Mesendoderm (in vitro differentiated cells): Measurements from ENCODE around the gene DMD.

Experiments used
- DNase-seq: peaks from one replicate; pipeline ENCODE4 v3.0.0; 2013
- H2AK5ac ChIP-seq: 2 replicates; pipeline ENCODE4 v1.6.1; 2013; ENCODE audit warnings: low read length, inconsistent platforms
- H2BK120ac ChIP-seq: 2 replicates; pipeline ENCODE4 v1.6.1; 2013; ENCODE audit warnings: low read depth, mild to moderate bottlenecking, low read length, moderate library complexity, mixed read lengths
- H2BK15ac ChIP-seq: replicated peaks from 2 replicates; pipeline ENCODE4 v1.6.1; 2013; ENCODE audit warnings: low read depth, mild to moderate bottlenecking, moderate library complexity
- H2BK5ac ChIP-seq: 2 replicates; pipeline ENCODE4 v1.6.1; 2013; ENCODE audit warnings: low read length, inconsistent platforms
- H3K18ac ChIP-seq: 2 replicates; pipeline ENCODE4 v1.6.1; 2013; ENCODE audit warnings: mild to moderate bottlenecking, low read length, mixed read lengths
- H3K23ac ChIP-seq: one replicate; pipeline ENCODE4 v1.6.1; 2013; ENCODE audit warnings: low read length
- H3K27ac ChIP-seq: 2 replicates; pipeline ENCODE4 v1.5.1; 2013; ENCODE audit warnings: low read depth, mild to moderate bottlenecking, inconsistent platforms, low read length, moderate library complexity
- H3K27me3 ChIP-seq: 2 replicates; pipeline ENCODE4 v1.6.1; 2013; ENCODE audit warnings: low read length, control low read depth, mild to moderate bottlenecking, inconsistent platforms; ENCODE audit not compliant: insufficient read depth, poor library complexity
- H3K36me3 ChIP-seq: 2 replicates; pipeline ENCODE4 v1.6.1; 2013; ENCODE audit warnings: low read length, inconsistent platforms; ENCODE audit not compliant: control insufficient read depth, insufficient read depth
- H3K4ac ChIP-seq: one replicate; pipeline ENCODE4 v1.6.1; 2013; ENCODE audit warnings: low read depth, mild to moderate bottlenecking, low read length, moderate library complexity
- H3K4me1 ChIP-seq: 2 replicates; pipeline ENCODE4 v1.6.1; 2013; ENCODE audit warnings: low read depth, low read length, inconsistent platforms; ENCODE audit not compliant: control insufficient read depth
- H3K4me2 ChIP-seq: 2 replicates; pipeline ENCODE4 v1.6.1; 2013; ENCODE audit warnings: low read length
- H3K4me3 ChIP-seq: 2 replicates; pipeline ENCODE4 v1.5.1; 2013; ENCODE audit warnings: mild to moderate bottlenecking, low read length
- H3K56ac ChIP-seq: one replicate; pipeline ENCODE4 v1.6.1; 2013; ENCODE audit warnings: low read length
- H3K79me1 ChIP-seq: 2 replicates; pipeline ENCODE4 v1.6.1; 2013; ENCODE audit warnings: low read length, inconsistent platforms
- H3K79me2 ChIP-seq: 2 replicates; pipeline ENCODE4 v1.6.1; 2013; ENCODE audit warnings: mild to moderate bottlenecking, low read length; ENCODE audit not compliant: control insufficient read depth, insufficient read depth
- H3K9ac ChIP-seq: 2 replicates; pipeline ENCODE4 v1.6.1; 2013; ENCODE audit warnings: low read length, inconsistent platforms
- H4K5ac ChIP-seq: one replicate; pipeline ENCODE4 v1.6.1; 2013; ENCODE audit warnings: low read length
- H4K8ac ChIP-seq: one replicate; pipeline ENCODE4 v1.6.1; 2013; ENCODE audit warnings: low read depth, mild to moderate bottlenecking, control low read depth, low read length, moderate library complexity
- WGBS: extraction: QIAGEN DNeasy Blood & Tissue Kit; methylation state at CpG from one replicate; pipeline ENCODE4 v1.1.7; 2013; ENCODE audit warnings: low lambda C conversion rate, missing lambda C conversion rate; ENCODE audit not compliant: insufficient coverage; ENCODE audit errors: extremely low coverage; 5-methylcytosine and 5-hydroxymethylcytosine counted together

Gene DMD

DNA sequence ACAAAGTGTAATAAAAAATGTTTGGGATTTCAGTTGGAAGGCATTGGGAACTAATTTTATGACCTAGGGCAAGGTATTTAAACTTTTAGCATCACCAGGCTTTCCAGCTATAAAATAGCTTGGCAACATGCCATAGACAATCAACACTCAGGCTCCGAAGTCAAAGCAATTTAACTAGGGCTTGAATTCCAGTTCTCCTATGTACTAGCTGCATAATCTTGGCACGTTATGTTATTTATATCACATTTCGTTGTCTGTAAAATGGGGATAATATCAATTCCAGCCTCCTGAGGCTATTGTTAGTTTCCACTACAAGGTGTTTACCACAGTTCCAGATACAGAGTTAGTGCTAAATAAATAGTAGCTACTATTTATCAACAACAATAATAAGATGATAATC is 78.8 kb downstream of the DMD start:
- Histone ChIP-seq H2BK5ac (no peak overlapping the region), H3K27me3 (no peaks in the 10 kb centered on the region), H3K79me1 (no peaks in the 10 kb centered on the region), H3K4me1 (no peaks in the 10 kb centered on the region), H3K4ac (no peak overlapping the region), H3K9ac (no peak overlapping the region), H3K23ac (no peak overlapping the region), H3K56ac (no peak overlapping the region), H3K79me2 (no peaks in the 10 kb centered on the region), H4K8ac (no peak overlapping the region), H3K27ac (no peak overlapping the region), H2AK5ac (no peak overlapping the region), H3K4me3 (no peak overlapping the region), H3K18ac (no peak overlapping the region), H2BK15ac (no peak overlapping the region), H4K5ac (no peak overlapping the region), H3K36me3 (no peaks in the 10 kb centered on the region), H3K4me2 (no peak overlapping the region), H2BK120ac (no peak overlapping the region)
- DNase-seq: no peak
- WGBS: no CpG with 5 or more reads among the region's 3 CpGs

DNA sequence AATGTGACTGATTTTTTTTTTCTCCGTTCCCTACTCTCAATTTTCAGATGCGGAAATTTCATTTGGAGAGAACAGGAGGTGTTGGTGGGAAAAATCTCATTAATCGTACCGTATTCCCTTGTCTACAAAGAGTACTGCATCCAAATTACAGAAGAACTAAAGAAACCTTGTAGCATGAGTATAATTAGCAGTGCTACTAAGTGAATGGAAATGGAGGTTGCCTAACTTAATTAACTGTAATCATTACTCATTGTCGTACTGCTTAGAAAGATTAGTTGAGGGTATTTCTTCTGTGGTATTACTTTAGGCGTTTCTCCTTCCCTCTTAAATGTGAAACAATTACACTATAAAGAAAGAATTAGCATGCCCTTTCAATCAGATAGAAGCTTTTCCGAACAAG is 81.7 kb downstream of the DMD start:
- H3K27ac ChIP-seq: no peak overlapping the region
- no peak overlapping the region for H3K23ac ChIP-seq
- H4K8ac ChIP-seq: no peak overlapping the region
- H2BK120ac ChIP-seq: no peak overlapping the region
- H3K9ac ChIP-seq: no peak overlapping the region
- no peak overlapping the region for H3K56ac ChIP-seq
- H4K5ac ChIP-seq: no peak overlapping the region
- no peaks in the 10 kb centered on the region for H3K79me2 ChIP-seq
- no peak overlapping the region for H2AK5ac ChIP-seq
- H3K4me3 ChIP-seq: no peak overlapping the region
- no peak overlapping the region for H3K18ac ChIP-seq
- H3K4ac ChIP-seq: no peak overlapping the region
- no peak overlapping the region for H2BK15ac ChIP-seq
- H3K79me1 ChIP-seq: no peaks in the 10 kb centered on the region
- H3K36me3 ChIP-seq: no peaks in the 10 kb centered on the region
- no peak overlapping the region for H2BK5ac ChIP-seq
- no peaks in the 10 kb centered on the region for H3K4me1 ChIP-seq
- H3K27me3 ChIP-seq: no peaks in the 10 kb centered on the region
- no peak for DNase-seq
- H3K4me2 ChIP-seq: no peak overlapping the region
- WGBS: no CpG with 5 or more reads among the region's 7 CpGs

DNA sequence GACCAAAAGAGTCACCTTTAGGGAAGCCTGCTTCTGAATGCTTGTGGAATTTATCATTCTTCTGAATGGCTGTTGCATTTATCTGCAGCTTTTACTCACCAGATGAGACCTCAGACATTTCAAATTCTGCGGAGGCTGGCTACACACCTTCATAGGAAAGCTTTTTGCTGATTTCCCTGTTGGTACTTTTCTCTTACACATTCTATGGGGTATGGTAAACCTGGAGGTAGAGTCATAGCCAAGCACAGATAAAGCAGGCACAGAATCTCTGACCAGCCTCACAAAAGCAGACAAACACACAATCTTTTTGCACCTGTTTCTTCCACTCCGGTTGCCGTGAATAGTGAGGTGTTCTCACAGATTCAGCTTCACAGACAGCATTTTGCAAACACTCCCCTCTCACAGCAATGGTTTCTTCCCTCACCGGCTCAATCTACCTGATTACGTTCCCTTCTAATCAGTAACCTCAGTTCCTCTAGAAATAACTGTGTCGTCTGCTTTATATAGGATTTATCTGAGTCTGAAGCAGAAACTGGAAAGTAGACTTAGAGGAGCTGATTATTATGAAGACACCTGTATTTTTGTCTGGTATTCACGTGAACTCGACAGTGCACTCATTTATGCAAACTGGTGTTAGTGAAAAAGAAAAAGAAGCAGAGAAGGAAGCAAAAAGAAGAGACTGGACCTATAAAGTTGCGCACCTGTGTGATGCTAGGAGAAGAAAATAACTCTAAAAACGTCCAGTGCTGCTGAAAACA is 83.1 kb downstream of the DMD start:
- H3K79me2 ChIP-seq: no peaks in the 10 kb centered on the region

DNA sequence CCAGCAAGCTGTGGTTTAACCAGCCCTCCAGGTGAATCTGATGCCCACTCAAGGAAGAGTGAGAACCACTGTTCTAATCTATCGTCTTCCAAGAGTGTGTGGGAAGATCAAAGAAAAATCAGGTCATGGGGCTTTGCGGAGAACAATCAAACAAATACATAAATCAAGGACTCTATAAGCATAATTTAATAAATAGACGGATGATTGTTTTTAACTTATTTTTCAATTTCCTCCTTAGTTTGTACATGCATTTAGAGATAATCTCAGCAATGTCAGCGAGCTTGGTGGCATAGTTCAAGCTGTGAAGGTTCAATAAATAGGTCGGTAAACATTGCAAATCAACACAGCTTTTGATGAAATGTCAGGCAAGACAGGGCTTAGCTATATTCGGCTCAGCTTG is 84.9 kb downstream of the DMD start:
- no peaks in the 10 kb centered on the region for H3K4me1 ChIP-seq
- H2BK15ac ChIP-seq: no peak overlapping the region
- no peaks in the 10 kb centered on the region for H3K79me2 ChIP-seq
- no peak overlapping the region for H4K8ac ChIP-seq
- no peak overlapping the region for H3K9ac ChIP-seq
- no peak overlapping the region for H3K23ac ChIP-seq
- H2AK5ac ChIP-seq: no peak overlapping the region
- H3K18ac ChIP-seq: no peak overlapping the region
- no peak overlapping the region for H3K4me2 ChIP-seq
- H3K4ac ChIP-seq: no peak overlapping the region
- H2BK120ac ChIP-seq: no peak overlapping the region
- no peak overlapping the region for H2BK5ac ChIP-seq
- H3K4me3 ChIP-seq: no peak overlapping the region
- no peak overlapping the region for H4K5ac ChIP-seq
- H3K36me3 ChIP-seq: no peaks in the 10 kb centered on the region
- H3K27me3 ChIP-seq: no peaks in the 10 kb centered on the region
- H3K79me1 ChIP-seq: no peaks in the 10 kb centered on the region
- H3K56ac ChIP-seq: no peak overlapping the region
- no CpG with 5 or more reads among the region's 6 CpGs for WGBS
- no peak overlapping the region for H3K27ac ChIP-seq
- DNase-seq: no peak

More for the DNA sequence above, 83.1 kb downstream of the DMD start:
- DNase-seq: no peak
- Histone ChIP-seq H3K23ac (no peak overlapping the region), H3K79me1 (no peaks in the 10 kb centered on the region), H3K4ac (no peak overlapping the region), H3K27ac (no peak overlapping the region), H3K9ac (no peak overlapping the region), H2BK5ac (no peak overlapping the region), H3K27me3 (no peaks in the 10 kb centered on the region), H3K56ac (no peak overlapping the region), H3K36me3 (no peaks in the 10 kb centered on the region), H4K8ac (no peak overlapping the region), H3K4me3 (no peak overlapping the region), H2BK120ac (no peak overlapping the region), H3K4me1 (no peaks in the 10 kb centered on the region), H4K5ac (no peak overlapping the region), H3K4me2 (no peak overlapping the region), H3K18ac (no peak overlapping the region), H2AK5ac (no peak overlapping the region), H2BK15ac (no peak overlapping the region)
- WGBS: no CpG with 5 or more reads among the region's 10 CpGs

DNA sequence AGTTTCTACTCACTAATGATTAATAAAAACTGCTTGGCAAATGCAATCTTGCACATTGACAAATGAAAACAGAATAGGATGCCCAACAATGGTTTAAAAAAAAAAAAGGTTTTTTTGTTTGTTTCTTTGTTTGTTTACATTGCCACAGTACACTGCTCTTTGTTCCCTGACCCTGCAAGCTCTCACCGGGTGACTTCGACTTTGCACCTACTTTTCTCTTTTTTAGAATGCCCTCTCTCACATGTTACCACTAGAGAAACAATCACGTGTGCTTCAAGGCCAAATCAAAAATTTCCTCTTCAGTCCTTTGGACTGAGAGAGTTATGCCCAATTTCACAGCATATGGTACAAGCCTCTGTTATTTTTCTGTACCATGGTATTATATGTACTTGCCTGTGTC is 101.5 kb downstream of the DMD start:
- H2BK15ac ChIP-seq: peak overlapping the region; percentile 36

DNA sequence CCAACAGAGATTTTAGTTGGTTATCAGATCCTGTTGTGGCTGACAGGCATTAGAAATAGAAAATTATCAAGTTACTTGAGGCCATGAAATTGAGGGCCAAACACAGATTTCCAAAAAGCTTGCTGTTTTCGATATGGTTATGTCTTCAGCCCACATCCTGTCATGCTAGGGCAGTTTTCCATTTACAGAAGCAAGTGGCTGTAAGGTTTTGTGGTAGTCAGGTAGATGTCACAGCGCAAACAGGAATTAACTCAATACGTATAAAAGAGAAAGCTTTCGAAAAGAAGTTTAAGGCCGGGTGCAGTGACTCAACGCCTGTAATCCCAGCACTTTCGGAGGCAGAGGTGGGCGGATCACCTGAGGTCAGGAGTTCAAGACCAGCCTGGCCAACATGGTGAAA is 104.6 kb downstream of the DMD start:
- Histone ChIP-seq H3K27me3 (no peaks in the 10 kb centered on the region), H2BK5ac (no peak overlapping the region), H4K8ac (no peak overlapping the region), H3K27ac (no peak overlapping the region), H2AK5ac (no peak overlapping the region), H3K79me1 (no peaks in the 10 kb centered on the region), H3K4me3 (no peak overlapping the region), H2BK15ac (no peak overlapping the region), H3K36me3 (no peaks in the 10 kb centered on the region), H3K4me2 (no peak overlapping the region), H3K23ac (no peak overlapping the region), H3K56ac (no peak overlapping the region), H3K4me1 (no peaks in the 10 kb centered on the region), H4K5ac (no peak overlapping the region), H3K79me2 (no peaks in the 10 kb centered on the region), H3K18ac (no peak overlapping the region), H2BK120ac (no peak overlapping the region), H3K9ac (no peak overlapping the region), H3K4ac (no peak overlapping the region)
- DNase-seq: no peak
- no CpG with 5 or more reads among the region's 8 CpGs for WGBS

More for the DNA sequence above, 101.5 kb downstream of the DMD start:
- Histone ChIP-seq H3K36me3 (no peaks in the 10 kb centered on the region), H3K23ac (no peak overlapping the region), H3K79me1 (no peaks in the 10 kb centered on the region), H3K18ac (no peak overlapping the region), H3K27ac (no peak overlapping the region), H2BK120ac (no peak overlapping the region), H4K5ac (no peak overlapping the region), H2AK5ac (no peak overlapping the region), H3K4me2 (no peak overlapping the region), H3K79me2 (no peaks in the 10 kb centered on the region), H3K9ac (no peak overlapping the region), H4K8ac (no peak overlapping the region), H3K27me3 (no peaks in the 10 kb centered on the region), H3K4me3 (no peak overlapping the region), H3K4ac (no peak overlapping the region), H3K56ac (no peak overlapping the region), H2BK5ac (no peak overlapping the region), H3K4me1 (no peaks in the 10 kb centered on the region)
- WGBS: no CpG with 5 or more reads among the region's 3 CpGs
- no peak for DNase-seq
